MCF 10A (cell line): ENCODE data around the gene ZBTB49. TPM values are rescaled to one million over a fixed set of nuclear protein-coding genes. Genes with fewer than 3 reads are reported as not detected.

Experiments
- Bru-seq: library from RNA; stranded (reverse); fragments of 400-500 nt; gene quantifications from one replicate; lab custom pipeline; 2021; lab: Mats Ljungman, UMichigan
- BruChase-seq, 2 experiments: library from RNA; stranded (reverse); fragments of 400-500 nt; gene quantifications; one replicate each; lab custom pipeline; 2021; lab: Mats Ljungman, UMichigan
- BruUV-seq: library from RNA; stranded (reverse); fragments of 400-500 nt; replicated peaks from 2 replicates; lab custom pipeline; 2021; lab: Mats Ljungman, UMichigan
- CTCF ChIA-PET: fragments of 300-600 bp; sonication (Branson Sonifier 250); formaldehyde crosslinking; extraction: SDS; loops from one replicate; lab custom pipeline; 2021; ENCODE audit warnings: antibody characterized with exemption, inconsistent platforms; lab: Yijun Ruan, JAX
- POLR2A ChIA-PET: fragments of 300-600, 350-650 bp; sonication (Branson Sonifier 250); formaldehyde crosslinking; extraction: SDS; loops from one replicate; lab custom pipeline; 2020; ENCODE audit warnings: antibody characterized with exemption, inconsistent platforms; lab: Yijun Ruan, JAX
- DNase-seq: peaks from one replicate; pipeline ENCODE4 v3.0.0-alpha.2; 2018; ENCODE audit not compliant: unreplicated experiment
- H3K27ac Mint-ChIP-seq: one replicate; pipeline ENCODE4 v1.8.0; 2022; ENCODE audit warnings: mild to moderate bottlenecking, low read depth, mixed read lengths; ENCODE audit not compliant: unreplicated experiment
- H3K27me3 Mint-ChIP-seq: one replicate; pipeline ENCODE4 v1.8.0; 2022; ENCODE audit warnings: mixed read lengths; ENCODE audit not compliant: insufficient read depth, unreplicated experiment
- H3K36me3 Mint-ChIP-seq: one replicate; pipeline ENCODE4 v1.8.0; 2022; ENCODE audit warnings: mild to moderate bottlenecking, moderate library complexity, mixed read lengths; ENCODE audit not compliant: insufficient read depth, unreplicated experiment
- H3K4me1 Mint-ChIP-seq: one replicate; pipeline ENCODE4 v1.8.0; 2022; ENCODE audit warnings: mixed read lengths; ENCODE audit not compliant: insufficient read depth, unreplicated experiment
- H3K4me3 Mint-ChIP-seq: one replicate; pipeline ENCODE4 v1.8.0; 2022; ENCODE audit warnings: mild to moderate bottlenecking, moderate library complexity, mixed read lengths; ENCODE audit not compliant: unreplicated experiment
- H3K9me3 Mint-ChIP-seq: one replicate; pipeline ENCODE4 v1.8.0; 2022; ENCODE audit warnings: mixed read lengths; ENCODE audit not compliant: unreplicated experiment
- CTCF ChIP-seq: fragments of 200-600 bp; IDR thresholded peaks from one replicate; pipeline ENCODE4 v1.8.0; 2022; ENCODE audit warnings: antibody characterized with exemption, mild to moderate bottlenecking; ENCODE audit not compliant: unreplicated experiment
- intact Hi-C: fragments of 100-400 bp; cut with micrococcal nuclease; formaldehyde crosslinking; loops from 2 replicates; pipeline ENCODE4 v1.14.1; 2022
- long read RNA-seq: library from polyadenylated mRNA; stranded (forward); transcript quantifications from one replicate; pipeline ENCODE4 v2.0.0, GENCODE V29; 2022
- total RNA-seq: library from RNA; stranded (reverse); gene quantifications from 2 replicates; pipeline ENCODE4 v1.2.3, GENCODE V29; 2022

Gene ZBTB49
- total RNA-seq (5.9 and 7.6 TPM in 2 replicates), Bru-seq, nascent RNA (percentile 65 among the genes with signal in this experiment), BruChase-seq, experiment 1, labeled RNA remaining after a 6-hour chase (percentile 48 among the genes with signal in this experiment), BruChase-seq, experiment 2, labeled RNA remaining after a 2-hour chase (percentile 64 among the genes with signal in this experiment)
- long read RNA-seq, partial matches to known transcripts, result 1 of 6 reads
- long read RNA-seq, other reads (novel, unspliced or antisense), result 2 of 6 reads

- Mint-ChIP-seq H3K27me3 (no peaks in the 10 kb centered on the region), H3K27ac (peak within 1 kb of the TSS; percentile 92), H3K4me3 (peak within 1 kb of the TSS; percentile 96), H3K36me3 (peaks cover 17% of the 10 kb centered on the region), H3K9me3 (no peaks in the 10 kb centered on the region), H3K4me1 (peaks cover 37% of the 10 kb centered on the region)
- TF ChIP-seq CTCF, result no peak
- CTCF ChIA-PET, result interaction anchor here (1.1 kb wide), 1 partner anchor 44 kb away, joined by 3 read pairs; no protein-coding TSS in a partner anchor
- DNase-seq, result peak; percentile 92
- POLR2A ChIA-PET, result interaction anchor here (0.6 to 1.8 kb wide), 20 partner anchors 9 to 901 kb away, joined by 3 to 11 read pairs (median 4); partner anchors contain the start of genes STX18 and TMEM128
- intact Hi-C loops, result no loop called here
- no TSS peak for BruUV-seq
Observed at GRCh38 chr4:4289941-4290850, at the start of gene ZBTB49, which contains the start of gene LYAR. Gene ZBTB49 (plus strand): TSS chr4:4290251. CDS start chr4:4299946, 9,695 bp downstream. Gene LYAR (minus strand): TSS chr4:4290154. CDS start chr4:4283742, 6,412 bp downstream.

- BruUV-seq, result no TSS peak
- H3K27ac Mint-ChIP-seq, result no peak overlapping the region
- POLR2A ChIA-PET, result no interaction called here
Observed at GRCh38 chr4:4245172-4245571, 44.9 kb upstream of the ZBTB49 start.

GRCh38 chr4:4247696-4248028 lies 42.4 kb upstream of the ZBTB49 start:
- intact Hi-C loops, result no loop called here
- Mint-ChIP-seq H3K9me3 (no peaks in the 10 kb centered on the region), H3K27ac (peak overlapping the region; percentile 98), H3K27me3 (no peaks in the 10 kb centered on the region), H3K36me3 (peaks cover 36% of the 10 kb centered on the region), H3K4me3 (peak overlapping the region; percentile 94), H3K4me1 (peaks cover 25% of the 10 kb centered on the region)
- CTCF ChIA-PET, result interaction anchor here (0.6 to 1.4 kb wide), 4 partner anchors 19 to 669 kb away, joined by 3 to 6 read pairs (median 4); no protein-coding TSS in a partner anchor
- TSS peak; percentile 68 for BruUV-seq
- POLR2A ChIA-PET, result interaction anchor here (0.6 to 3.3 kb wide), 20 partner anchors 10 to 294 kb away, joined by 3 to 33 read pairs (median 4); partner anchors contain the start of genes LYAR, STX18 and ZBTB49
- no peak for DNase-seq
- TF ChIP-seq CTCF, result no peak

More at GRCh38 chr4:4245172-4245571, 44.9 kb upstream of the ZBTB49 start:
- H3K9me3 Mint-ChIP-seq, result no peaks in the 10 kb centered on the region
- no peaks in the 10 kb centered on the region for H3K27me3 Mint-ChIP-seq
- peaks cover 25% of the 10 kb centered on the region for H3K4me1 Mint-ChIP-seq
- intact Hi-C loops, result no loop called here
- H3K4me3 Mint-ChIP-seq, result no peak overlapping the region
- CTCF ChIA-PET, result no interaction called here
- peaks cover 61% of the 10 kb centered on the region for H3K36me3 Mint-ChIP-seq
- no peak for TF ChIP-seq CTCF
- no peak for DNase-seq
